ENCODE results near the gene CBLN3. TPM values are rescaled to one million over a fixed set of nuclear protein-coding genes. Genes with fewer than 3 reads are reported as not detected.

CBLN3 gene
- total and polyA plus RNA-seq, 2 of the 4 experiments (the other 2 are of a cell fraction), result 0.72 to 4.5 TPM

- no TSS peak for BruUV-seq (replicated peaks)
- no peak overlapping the region for H2BK5ac ChIP-seq (ENCODE audit: low read depth, low read length, poor library complexity, severe bottlenecking)
These were observed 34.7 kb upstream of the CBLN3 start for GRCh38 chr14:24463884-24464785.

More at GRCh38 chr14:24463884-24464785, 34.7 kb upstream of the CBLN3 start:
- H4K91ac ChIP-seq (ENCODE audit: insufficient read depth, low read depth, low read length), result no peak overlapping the region
- no peak overlapping the region for H3K56ac ChIP-seq (ENCODE audit: extremely low read depth, insufficient read depth, low read length)
- intact Hi-C loops (cut with micrococcal nuclease) (loop anchor here (10.0 kb wide), 1 partner anchor 161 kb away; no protein-coding TSS in a partner anchor), in situ Hi-C loops (cut with MboI; ENCODE audit: low sequenced_read_pairs) (no loop called here), dilution Hi-C loops (cut with HindIII; ENCODE audit: low sequenced_read_pairs, unreplicated experiment) (no loop called here)
- H3K79me1 ChIP-seq (ENCODE audit: low read depth in 1 of 2, low read length in 2 of 2), result no peaks in the 10 kb centered on the region
- no peak overlapping the region for H2AK9ac ChIP-seq (replicated peaks; ENCODE audit: low read depth, low read length, poor library complexity)
- H3K9me3 ChIP-seq (ENCODE audit: control insufficient read depth, insufficient read depth, low read length), result no peaks in the 10 kb centered on the region
- H4K20me1 ChIP-seq (ENCODE audit: insufficient read depth, low read length), result no peaks in the 10 kb centered on the region
- CTCF ChIA-PET, result no interaction called here
- ATAC-seq (ENCODE audit: low read depth) (no peak), DNase-seq (no peak)
- no peak overlapping the region for H3K4ac ChIP-seq (ENCODE audit: low read depth, low read length)
- H3K4me2 ChIP-seq (ENCODE audit: low read depth, low read length), result no peak overlapping the region
- no peak overlapping the region for H3K27ac ChIP-seq (ENCODE audit: insufficient read depth, low read length)
- no CpG with 5 or more reads among the region's 4 CpGs for WGBS, 2 experiments (ENCODE audit: extremely low coverage in 2 of 2, insufficient read length in 1 of 2)
- H2AK5ac ChIP-seq (ENCODE audit: low read depth, low read length), result no peak overlapping the region
- H2AFZ ChIP-seq (replicated peaks; ENCODE audit: low read length, poor library complexity), result no peak overlapping the region
- no peak for TF ChIP-seq RFX5 (IDR thresholded peaks at IDR 0.05; ENCODE audit: low read depth, low read length)
- TF ChIP-seq FOS (IDR thresholded peaks at IDR 0.05; ENCODE audit: low read depth, low read length), result no peak
- no peak for TF ChIP-seq RAD21 (IDR thresholded peaks at IDR 0.05; ENCODE audit: low read length)
- TF ChIP-seq USF2 (IDR thresholded peaks at IDR 0.05; ENCODE audit: low read depth, low read length), result no peak
- no peak for TF ChIP-seq NFE2L2 (IDR thresholded peaks at IDR 0.05; ENCODE audit: low read depth, low read length)
- TF ChIP-seq CEBPB (IDR thresholded peaks at IDR 0.05; ENCODE audit: low read depth, low read length), result peak; percentile 42; the same call in 1 of the 2 replicates
- no peak overlapping the region for H2BK20ac ChIP-seq (ENCODE audit: low read depth, low read length)
- H4K5ac ChIP-seq (ENCODE audit: low read depth, low read length), result no peak overlapping the region
- no peak overlapping the region for H3K18ac ChIP-seq (ENCODE audit: low read depth, low read length)
- no peaks in the 10 kb centered on the region for H3K4me1 ChIP-seq (ENCODE audit: control insufficient read depth, insufficient read depth, low read length)
- H3K4me3 ChIP-seq (ENCODE audit: insufficient read depth, low read depth, low read length), result no peak overlapping the region
- H3K14ac ChIP-seq (replicated peaks; ENCODE audit: low read depth, low read length), result no peak overlapping the region
- H2BK15ac ChIP-seq (ENCODE audit: low read depth, low read length), result no peak overlapping the region
- H2BK120ac ChIP-seq (ENCODE audit: low read depth, low read length), result no peak overlapping the region
- H3K9me1 ChIP-seq (ENCODE audit: insufficient read depth, low read length), result no peaks in the 10 kb centered on the region
- no peaks in the 10 kb centered on the region for H3K27me3 ChIP-seq (ENCODE audit: control insufficient read depth, insufficient read depth, low read length)
- no peak overlapping the region for H3K23ac ChIP-seq (ENCODE audit: low read depth, low read length)
- H3K36me3 ChIP-seq (ENCODE audit: control insufficient read depth, insufficient read depth, low read length), result no peaks in the 10 kb centered on the region
- no peak overlapping the region for H3K9ac ChIP-seq (ENCODE audit: low read depth, low read length)
- POLR2A ChIA-PET (ENCODE audit: unreplicated experiment), result no interaction called here
- no peak overlapping the region for H4K8ac ChIP-seq (ENCODE audit: low read depth in 2 of 2, low read length in 2 of 2)

All from IMR-90 (cell line).